Sigmoid colon (tissue), 7 donors: ENCODE results near the gene IRAK1. TPM values are rescaled to one million over a fixed set of nuclear protein-coding genes. Genes with fewer than 3 reads are reported as not detected.
A peak's percentile ranks its signal among the peaks of the same experiment; 100 is the strongest.

Source experiments
- DNase-seq: peaks from one replicate; pipeline ENCODE4 v3.0.0-alpha.2; 2019
- H3K27ac ChIP-seq, 4 donors: fragments of 200-600 bp; sonication (generic); one replicate each; pipeline ENCODE4 v1.5.1; 2016 to 2019; ENCODE audit warnings: mild to moderate bottlenecking in 1 of 4
- H3K27me3 ChIP-seq, 3 donors: fragments of 200-600 bp; sonication (generic); one replicate each; pipeline ENCODE4 v1.5.1; 2019; ENCODE audit warnings: mild to moderate bottlenecking in 1 of 3
- H3K36me3 ChIP-seq, 4 donors: fragments of 200-600 bp; sonication (generic); one replicate each; pipeline ENCODE4 v1.5.1; 2016 to 2019
- H3K4me1 ChIP-seq, 4 donors: fragments of 200-600 bp; sonication (generic); one replicate each; pipeline ENCODE4 v1.5.1; 2017 to 2019
- H3K4me3 ChIP-seq, 4 donors: fragments of 200-600 bp; sonication (generic); one replicate each; pipeline ENCODE4 v1.5.1; 2017 to 2019; ENCODE audit warnings: mild to moderate bottlenecking in 2 of 4, moderate library complexity in 1 of 4
- H3K9me3 ChIP-seq, 4 donors: fragments of 200-600 bp in 3 of 4; sonication (generic) in 3 of 4; one replicate each; pipeline versions ENCODE4 v1.5.1 to v1.6.1; 2013 to 2019
- CTCF ChIP-seq, 4 experiments: fragments of 450-650 bp in 3 of 4; fragments of 200-600 bp in 1 of 4; IDR thresholded peaks; one replicate each; pipeline ENCODE4 v1.5.1; 2016 to 2019; ENCODE audit warnings: antibody characterized with exemption in 4 of 4, mild to moderate bottlenecking in 3 of 4, moderate library complexity in 2 of 4
- EP300 ChIP-seq, 4 donors: sonication (generic); formaldehyde crosslinking; IDR thresholded peaks; one replicate each; pipeline ENCODE4 v1.6.1; 2017; ENCODE audit warnings: antibody characterized with exemption in 4 of 4
- POLR2A ChIP-seq, 2 donors: fragments of 450-650 bp; IDR thresholded peaks; one replicate each; pipeline ENCODE4 v1.6.1; 2016; ENCODE audit warnings: antibody characterized with exemption in 2 of 2, mild to moderate bottlenecking in 2 of 2, moderate library complexity in 2 of 2
- POLR2AphosphoS5 ChIP-seq, 4 donors: sonication (generic); formaldehyde crosslinking; IDR thresholded peaks; one replicate each; pipeline ENCODE4 v1.6.1; 2017; ENCODE audit warnings: antibody characterized with exemption in 4 of 4
- WGBS, 2 donors: extraction: QIAGEN DNeasy Blood & Tissue Kit; methylation state at CpG; one replicate each; pipeline ENCODE4 v1.1.7; 2013; 5-methylcytosine and 5-hydroxymethylcytosine counted together
- intact Hi-C: fragments of 100-400 bp; cut with DNase I; formaldehyde crosslinking; loops from one replicate; pipeline ENCODE4 v1.15.1; 2023
- polyA plus RNA-seq, 3 donors: library from polyadenylated mRNA; stranded (reverse); fragments of 200-250 nt; gene quantifications; one replicate each; pipeline ENCODE4 v1.2.3, GENCODE V29; 2013
- total RNA-seq, 4 donors: library from RNA; depleted of rRNA; stranded (reverse); fragments of >200 nt; gene quantifications; one replicate each; pipeline ENCODE4 v1.1.0, GENCODE V29; 2016
- donor health status: healthy with polysubstance abuse.
- donor health status: Bipolar disorder and iron deficiency.
- donor health status: healthy.

The IRAK1 gene
- total and polyA plus RNA-seq, 7 donors: 26.8 to 103 (median 41.7) TPM

GRCh38 chrX:153974003-153974725, 45.5 kb downstream of the IRAK1 start:
- Histone ChIP-seq H3K9me3 (no peaks in the 10 kb centered on the region), H3K4me1 (peaks cover 0 to 24% (median 17%) of the 10 kb centered on the region in 4 donors), H3K27me3 (no peaks in the 10 kb centered on the region), H3K36me3 (no peaks in the 10 kb centered on the region), H3K27ac (peak overlapping the region; percentile 97 to 98 (median 98)), H3K4me3 (no peak overlapping the region)
- DNase-seq: no peak
- intact Hi-C loops: no loop called here
- WGBS, 2 donors: 52 to 66% methylated on average over 14 of the region's 14 CpGs
- TF ChIP-seq EP300 (IDR thresholded peaks at IDR 0.05) (no peak), POLR2AphosphoS5 (IDR thresholded peaks at IDR 0.05) (no peak), CTCF (IDR thresholded peaks at IDR 0.05) (no peak), POLR2A (IDR thresholded peaks at IDR 0.05) (no peak)

DNA sequence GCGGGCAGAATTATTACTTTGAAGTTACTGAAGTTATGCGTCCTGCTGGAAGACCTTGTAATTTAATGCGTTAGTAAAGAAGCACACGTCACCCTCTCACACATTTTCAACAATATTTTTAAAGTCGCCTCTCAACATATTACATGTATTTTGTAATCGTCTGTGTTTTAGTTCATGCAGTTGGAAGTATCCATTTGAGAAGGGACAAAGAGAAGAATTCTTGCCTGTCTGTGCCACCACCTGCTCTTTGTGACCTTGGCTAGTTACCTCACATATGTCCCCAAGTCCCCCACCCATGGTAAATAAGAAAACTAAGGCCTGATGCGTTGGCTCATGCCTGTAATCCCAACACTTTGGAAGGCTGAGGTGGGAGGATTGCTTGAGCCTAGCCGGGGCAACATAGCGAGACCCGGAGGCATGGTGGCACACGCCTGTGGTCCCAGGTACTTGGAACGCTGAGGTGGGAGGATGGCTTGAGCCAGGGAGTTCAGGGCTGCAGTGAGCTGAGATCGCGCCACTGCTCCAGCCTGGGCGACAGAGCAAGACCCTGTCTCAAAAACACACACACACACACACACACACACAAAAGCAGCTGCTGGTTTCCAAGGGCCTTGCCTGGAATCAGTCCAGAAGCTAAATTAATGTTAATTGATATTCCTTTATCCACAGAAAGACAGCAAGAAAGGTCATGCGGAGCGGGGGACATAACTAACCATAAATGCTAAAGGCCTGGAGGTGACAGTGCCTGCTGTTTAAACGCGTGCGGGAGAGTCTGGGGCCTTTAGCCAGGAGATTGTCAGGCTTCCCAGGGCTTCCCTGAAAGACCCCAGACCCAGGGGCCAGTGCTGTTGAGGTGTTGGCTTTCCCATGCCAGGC, 46.3 kb downstream of the IRAK1 start:
- Histone ChIP-seq H3K4me1 (peaks cover 0 to 32% (median 25%) of the 10 kb centered on the region in 4 donors), H3K9me3 (no peaks in the 10 kb centered on the region), H3K36me3 (no peaks in the 10 kb centered on the region), H3K27me3 (peaks cover 0 to 5% (median 0%) of the 10 kb centered on the region in 3 donors), H3K27ac (peak overlapping the region; percentile 97 to 98 (median 98)), H3K4me3 (peak overlapping the region; percentile 35 to 78 (median 74))
- 36 to 40% methylated on average over 20 of the region's 20 CpGs for WGBS, 2 donors
- TF ChIP-seq EP300 (IDR thresholded peaks at IDR 0.05) (no peak), POLR2A (IDR thresholded peaks at IDR 0.05) (no peak), CTCF (IDR thresholded peaks at IDR 0.05) (no peak)
- DNase-seq: no peak
- intact Hi-C loops: no loop called here

- H3K36me3 ChIP-seq: no peaks in the 10 kb centered on the region
- no peak for TF ChIP-seq POLR2A (IDR thresholded peaks at IDR 0.05)
- TF ChIP-seq POLR2AphosphoS5 (IDR thresholded peaks at IDR 0.05): peak; percentile 56 to 76 (median 60)
- TF ChIP-seq CTCF (IDR thresholded peaks at IDR 0.05): no peak
- peaks cover 0 to 40% (median 33%) of the 10 kb centered on the region in 4 donors for H3K4me1 ChIP-seq
- peaks cover 0 to 5% (median 0%) of the 10 kb centered on the region in 3 donors for H3K27me3 ChIP-seq
- intact Hi-C loops: no loop called here
- WGBS, 2 donors: 0% methylated on average over 103 of the region's 103 CpGs
- H3K9me3 ChIP-seq: no peaks in the 10 kb centered on the region
- H3K4me3 ChIP-seq: peak within 1 kb of the TSS; percentile 55 to 78 (median 74)
- H3K27ac ChIP-seq: peak within 1 kb of the TSS; percentile 97 to 98 (median 98)
- DNase-seq: peak; percentile 94
Observed at GRCh38 chrX:153972368-153973126, 47.2 kb downstream of the IRAK1 start, which contains the start of gene TMEM187. TSS of gene TMEM187 (plus strand) at chrX:153972754. CDS start at chrX:153982063, 9,309 bp downstream.
